HCT116 (cell line): Measurements from ENCODE around the gene A3GALT2. TPM values are rescaled to one million over a fixed set of nuclear protein-coding genes. Genes with fewer than 3 reads are reported as not detected.

Experiments
- ATAC-seq: fragments of 200-7000 bp; cut with Tn5 transposase; 2 replicates; pipeline ENCODE4 v1.9.1; 2020; ENCODE audit warnings: mild to moderate bottlenecking, moderate library complexity
- BruUV-seq: library from RNA; stranded (reverse); fragments of 400-500 nt; replicated peaks from 2 replicates; lab custom pipeline; 2021; lab: Mats Ljungman, UMichigan
- CTCF ChIA-PET: fragments of 300-600 bp; sonication (Branson Sonifier 250); formaldehyde crosslinking; loops from one replicate; lab custom pipeline; 2021; ENCODE audit warnings: antibody characterized with exemption; lab: Charles Lee
- POLR2A ChIA-PET: fragments of 300-600, 350-600 bp; sonication (Branson Sonifier 250); formaldehyde crosslinking; loops from one replicate; lab custom pipeline; 2021; ENCODE audit warnings: antibody characterized with exemption; lab: Charles Lee
- RAD21 ChIA-PET, 2 experiments: fragments of 300-600 bp; sonication (Branson Sonifier 250); formaldehyde crosslinking; loops; one replicate each; lab custom pipeline; 2023; ENCODE audit warnings: low total read pairs in 2 of 2; ENCODE audit not compliant: uncharacterized antibody in 2 of 2, unreplicated experiment in 2 of 2, low non-redundant PET in 1 of 2; lab: Charles Lee
- DNase-seq: peaks from one replicate; pipeline ENCODE4 v3.0.0-alpha.2; 2010; ENCODE audit warnings: low read depth, low spot score
- H2AFZ ChIP-seq: fragments of 200-600 bp; shearing (Covaris generic), sonication (generic); 2 replicates; pipeline ENCODE4 v1.6.1; 2017; ENCODE audit warnings: low read depth, mixed run types, mixed read lengths, antibody characterized with exemption, low read length; ENCODE audit not compliant: poor library complexity, severe bottlenecking
- H3K27ac ChIP-seq: 2 replicates; pipeline ENCODE4 v1.5.1; 2012; ENCODE audit warnings: low read depth, low read length
- H3K27me3 ChIP-seq: fragments of 200-600 bp; sonication (generic); 2 replicates; pipeline ENCODE4 v1.6.1; 2016; ENCODE audit warnings: mixed run types, low read length, mixed read lengths; ENCODE audit not compliant: insufficient read depth
- H3K36me3 ChIP-seq, 2 experiments: fragments of 200-500 bp in 1 of 2; fragments of 200-600 bp in 1 of 2; sonication (Bioruptor generic) in 1 of 2; sonication (generic) in 1 of 2; 2 replicates each; pipeline versions ENCODE4 v1.5.1 to v1.6.1; 2014 to 2016; ENCODE audit warnings: low read length in 2 of 2, inconsistent platforms in 1 of 2, mixed read lengths in 1 of 2, mixed run types in 1 of 2; ENCODE audit not compliant: insufficient read depth in 2 of 2, control insufficient read depth in 1 of 2
- H3K4me1 ChIP-seq, 2 experiments: fragments of 200-600 bp in 1 of 2; sonication (generic) in 1 of 2; 2 replicates each; pipeline versions ENCODE4 v1.5.1 to v1.6.1; 2012 to 2017; ENCODE audit warnings: low read length in 2 of 2, inconsistent platforms in 1 of 2, mild to moderate bottlenecking in 1 of 2, mixed read lengths in 1 of 2, mixed run types in 1 of 2, moderate library complexity in 1 of 2; ENCODE audit not compliant: insufficient read depth in 2 of 2, control insufficient read depth in 1 of 2
- H3K4me2 ChIP-seq: fragments of 200-600 bp; sonication (generic); 2 replicates; pipeline ENCODE4 v1.6.1; 2017; ENCODE audit warnings: mixed run types, low read length, mixed read lengths
- H3K4me3 ChIP-seq, 2 experiments: fragments of 200-600 bp in 1 of 2; sonication (generic) in 1 of 2; replicated peaks in 1 of 2; 2 replicates each; pipeline ENCODE4 v1.5.1; 2011 to 2016; ENCODE audit warnings: low read length in 2 of 2, control low read depth in 1 of 2, low read depth in 1 of 2, mild to moderate bottlenecking in 1 of 2, mixed read lengths in 1 of 2, mixed run types in 1 of 2
- H3K79me2 ChIP-seq: fragments of 200-600 bp; sonication (generic); 2 replicates; pipeline ENCODE4 v1.6.1; 2017; ENCODE audit warnings: mild to moderate bottlenecking, mixed run types, low read length, moderate library complexity, mixed read lengths; ENCODE audit not compliant: insufficient read depth
- H3K9ac ChIP-seq: fragments of 200-600 bp; sonication (generic); 2 replicates; pipeline ENCODE4 v1.6.1; 2016; ENCODE audit warnings: low read length, mixed read lengths
- H3K9me2 ChIP-seq: fragments of 200-600 bp; sonication (generic), shearing (Covaris generic); 2 replicates; pipeline ENCODE4 v1.6.1; 2017; ENCODE audit warnings: mixed run types, mild to moderate bottlenecking, moderate library complexity; ENCODE audit not compliant: insufficient read depth
- H3K9me3 ChIP-seq, 2 experiments: fragments of 200-500 bp in 1 of 2; fragments of 200-600 bp in 1 of 2; sonication (Bioruptor generic) in 1 of 2; sonication (generic) in 1 of 2; 2 replicates each; pipeline ENCODE4 v1.6.1; 2014 to 2017; ENCODE audit warnings: low read length in 2 of 2, mixed read lengths in 2 of 2, inconsistent platforms in 1 of 2, low read depth in 1 of 2, mild to moderate bottlenecking in 1 of 2, mixed run types in 1 of 2, moderate library complexity in 1 of 2; ENCODE audit not compliant: control insufficient read depth in 1 of 2, insufficient read depth in 1 of 2
- H4K20me1 ChIP-seq: fragments of 200-600 bp; sonication (generic), shearing (Covaris generic); 2 replicates; pipeline ENCODE4 v1.6.1; 2017; ENCODE audit warnings: mixed run types, mild to moderate bottlenecking, moderate library complexity; ENCODE audit not compliant: insufficient read depth
- ATF3 ChIP-seq: IDR thresholded peaks from 2 replicates; pipeline ENCODE4 v1.6.1; 2012
- CBX3 ChIP-seq: IDR thresholded peaks from 2 replicates; pipeline ENCODE4 v1.6.1; 2012; ENCODE audit warnings: low read depth
- CTCF ChIP-seq, 3 experiments: fragments of 200-600 bp in 1 of 3; sonication (generic) in 1 of 3; IDR thresholded peaks in 2 of 3; conservative IDR thresholded peaks in 1 of 3; 2 replicates each; pipeline ENCODE4 v1.5.1; 2012 to 2017; ENCODE audit warnings: low read depth in 2 of 3, low read length in 2 of 3, antibody characterized with exemption in 1 of 3, borderline replicate concordance in 1 of 3, control low read depth in 1 of 3, mild to moderate bottlenecking in 1 of 3, mixed read lengths in 1 of 3, mixed run types in 1 of 3, moderate library complexity in 1 of 3; ENCODE audit not compliant: insufficient read depth in 1 of 3
- EGR1 ChIP-seq: IDR thresholded peaks from 2 replicates; pipeline ENCODE4 v1.6.1; 2012; ENCODE audit warnings: low read depth
- ELF1 ChIP-seq: IDR thresholded peaks from 2 replicates; pipeline ENCODE4 v1.6.1; 2012; ENCODE audit warnings: low read depth, borderline replicate concordance
- EZH2phosphoT487 ChIP-seq: fragments of 200-600 bp; IDR thresholded peaks from 2 replicates; pipeline ENCODE4 v1.6.1; 2018; ENCODE audit warnings: antibody characterized with exemption, borderline replicate concordance
- MAX ChIP-seq: IDR thresholded peaks from 2 replicates; pipeline ENCODE4 v1.6.1; 2012
- POLR2A ChIP-seq: IDR thresholded peaks from 2 replicates; pipeline ENCODE4 v1.7.0; 2011; ENCODE audit warnings: borderline replicate concordance; ENCODE audit not compliant: insufficient read depth, insufficient read length; ENCODE audit errors: extremely low read depth
- POLR2AphosphoS5 ChIP-seq: IDR thresholded peaks from 2 replicates; pipeline ENCODE4 v1.6.1; 2011; ENCODE audit warnings: mild to moderate bottlenecking, low read depth, low read length, moderate library complexity
- SIN3A ChIP-seq: IDR thresholded peaks from 2 replicates; pipeline ENCODE4 v1.6.1; 2012; ENCODE audit warnings: low read depth
- SP1 ChIP-seq: IDR thresholded peaks from 2 replicates; pipeline ENCODE4 v1.6.1; 2012; ENCODE audit warnings: low read depth
- SRF ChIP-seq: IDR thresholded peaks from 2 replicates; pipeline ENCODE4 v1.6.1; 2012; ENCODE audit warnings: low read depth
- YY1 ChIP-seq: IDR thresholded peaks from 2 replicates; pipeline ENCODE4 v1.6.1; 2011; ENCODE audit warnings: low read length, low read depth, moderate library complexity, mild to moderate bottlenecking; ENCODE audit not compliant: insufficient replicate concordance; ENCODE audit errors: extremely low read depth
- ZFX ChIP-seq: fragments of 450-650 bp; IDR thresholded peaks from 2 replicates; pipeline ENCODE4 v1.6.1; 2017
- intact Hi-C: fragments of 100-400 bp; cut with micrococcal nuclease; formaldehyde crosslinking; loops from 2 replicates; pipeline ENCODE4 v1.10.0; 2022
- total RNA-seq: library from RNA; stranded (reverse); gene quantifications from one replicate; pipeline ENCODE4 v1.2.1, GENCODE V29; 2021; ENCODE audit not compliant: unreplicated experiment

The A3GALT2 gene
- total RNA-seq, 1 experiment from 2014 or later = not detected

- TF ChIP-seq MAX (no peak), CBX3 (no peak), YY1 (no peak), EGR1 (no peak), CTCF (IDR thresholded peaks at IDR 0.05 in 2 of 3, conservative IDR thresholded peaks at IDR 0.05 in 1 of 3; ENCODE audit: borderline replicate concordance in 1 of 3, insufficient read depth in 1 of 3, low read depth in 2 of 3, low read length in 2 of 3) (no peak), ATF3 (no peak), SIN3A (no peak), POLR2A (no peak), ZFX (no peak)
- TF ChIP-seq, all 23 proteins: peak for 0
Measured at GRCh38 chr1:33336580-33336979, 15.7 kb upstream of the A3GALT2 start (continued).

- Histone ChIP-seq H3K9me3 (no peaks in the 10 kb centered on the region), H3K79me2 (peaks cover 91% of the 10 kb centered on the region), H3K9me2 (no peaks in the 10 kb centered on the region), H3K4me1 (peaks cover 0 to 16% of the 10 kb centered on the region in 2 experiments; a peak in 2 of 4 replicates), H2AFZ (no peak overlapping the region), H3K4me2 (no peak overlapping the region), H3K9ac (no peak overlapping the region), H3K4me3 (no peak overlapping the region), H3K27ac (no peak overlapping the region), H4K20me1 (peaks cover 3% of the 10 kb centered on the region; the same call in 1 of the 2 replicates), H3K27me3 (no peaks in the 10 kb centered on the region), H3K36me3 (peaks cover 56 to 66% of the 10 kb centered on the region in 2 experiments)
- no TSS peak for BruUV-seq
- intact Hi-C loops = no loop called here
- ATAC-seq = no peak
- ChIA-PET RAD21 (interaction anchor here (0.7 to 1.6 kb wide), 2 partner anchors 22 to 121 kb away, joined by 3 to 6 read pairs; no protein-coding TSS in a partner anchor), POLR2A (no interaction called here), CTCF (no interaction called here)
- TF ChIP-seq SP1 = no peak
- TF ChIP-seq SRF = no peak
- no peak for TF ChIP-seq POLR2AphosphoS5
- no peak for TF ChIP-seq ELF1
- no peak for TF ChIP-seq EZH2phosphoT487
- no peak for TF ChIP-seq POLR2A
- no peak for DNase-seq
Measured at GRCh38 chr1:33335020-33335419, 14.1 kb upstream of the A3GALT2 start.
